ENCODE results near the gene RARRES2.
"Not testable (repeated sequence)": the region's sequence is repeated elsewhere in the genome, so short reads cannot be mapped to it uniquely, and the experiment has no call there.

The RARRES2 gene

GRCh38 chr7:150341263-150342120 is at the start of gene RARRES2:
Gene RARRES2, minus strand, starts transcription at chr7:150341629. Its CDS starts 1,020 bp downstream, at chr7:150340609.
- no peak for FAIRE-seq

GRCh38 chr7:150390205-150390604 is 48.8 kb upstream of the RARRES2 start:
- no peak for FAIRE-seq

GRCh38 chr7:150389532-150389816 is 48.0 kb upstream of the RARRES2 start:
- no peak for FAIRE-seq

GRCh38 chr7:150388709-150389531 is 47.5 kb upstream of the RARRES2 start:
- no peak for FAIRE-seq

GRCh38 chr7:150388306-150388705 is 46.9 kb upstream of the RARRES2 start:
- no peak for FAIRE-seq

- not testable (repeated sequence) for FAIRE-seq
Measured at GRCh38 chr7:150385884-150386283, 44.5 kb upstream of the RARRES2 start.

- FAIRE-seq: no peak
Measured at GRCh38 chr7:150385302-150385723, 43.9 kb upstream of the RARRES2 start.

DNA sequence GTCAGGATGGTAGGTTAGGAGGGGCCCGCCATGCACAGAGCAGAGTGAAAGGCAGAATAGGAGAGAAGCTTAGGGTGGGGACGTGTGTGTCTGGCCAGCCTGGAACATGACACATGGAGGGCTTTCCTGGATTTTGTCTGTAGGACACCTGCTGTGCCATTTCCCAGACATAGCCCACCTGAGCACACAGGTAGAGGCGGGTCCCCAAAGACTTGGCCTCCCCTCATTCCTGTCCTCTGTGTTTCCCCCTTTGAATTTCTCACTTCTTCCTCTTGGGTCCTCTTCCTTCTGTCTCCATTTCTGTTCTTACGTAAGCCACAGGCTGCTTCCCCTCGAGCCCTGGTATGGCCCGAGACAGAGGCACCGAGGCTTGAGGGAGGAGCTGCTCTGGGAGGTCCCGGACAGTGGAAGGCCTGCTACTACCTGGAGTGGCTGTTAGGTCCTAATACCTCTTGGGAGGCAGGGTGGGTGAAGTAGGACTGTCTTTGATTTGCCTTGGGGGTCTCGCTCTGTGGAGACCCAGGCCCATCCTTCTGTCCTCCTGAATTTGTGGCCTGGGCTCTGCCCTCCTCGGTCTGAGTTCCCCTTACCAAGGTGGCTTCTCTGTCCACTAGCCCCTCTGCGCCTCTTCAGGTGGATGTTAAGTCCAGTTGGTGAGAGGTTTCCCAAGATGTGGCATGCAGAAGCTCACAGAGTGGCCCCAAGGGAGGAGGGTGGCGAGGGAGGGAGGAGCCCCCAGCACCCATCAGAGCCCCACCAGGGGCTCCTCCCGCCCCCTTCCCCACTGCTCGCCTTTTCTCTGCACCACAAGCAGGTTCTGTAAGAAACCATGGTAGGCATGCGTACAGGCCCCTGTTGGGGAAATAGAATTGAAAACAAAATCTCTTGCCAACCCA is 43.2 kb upstream of the RARRES2 start:
- FAIRE-seq: no peak

DNA sequence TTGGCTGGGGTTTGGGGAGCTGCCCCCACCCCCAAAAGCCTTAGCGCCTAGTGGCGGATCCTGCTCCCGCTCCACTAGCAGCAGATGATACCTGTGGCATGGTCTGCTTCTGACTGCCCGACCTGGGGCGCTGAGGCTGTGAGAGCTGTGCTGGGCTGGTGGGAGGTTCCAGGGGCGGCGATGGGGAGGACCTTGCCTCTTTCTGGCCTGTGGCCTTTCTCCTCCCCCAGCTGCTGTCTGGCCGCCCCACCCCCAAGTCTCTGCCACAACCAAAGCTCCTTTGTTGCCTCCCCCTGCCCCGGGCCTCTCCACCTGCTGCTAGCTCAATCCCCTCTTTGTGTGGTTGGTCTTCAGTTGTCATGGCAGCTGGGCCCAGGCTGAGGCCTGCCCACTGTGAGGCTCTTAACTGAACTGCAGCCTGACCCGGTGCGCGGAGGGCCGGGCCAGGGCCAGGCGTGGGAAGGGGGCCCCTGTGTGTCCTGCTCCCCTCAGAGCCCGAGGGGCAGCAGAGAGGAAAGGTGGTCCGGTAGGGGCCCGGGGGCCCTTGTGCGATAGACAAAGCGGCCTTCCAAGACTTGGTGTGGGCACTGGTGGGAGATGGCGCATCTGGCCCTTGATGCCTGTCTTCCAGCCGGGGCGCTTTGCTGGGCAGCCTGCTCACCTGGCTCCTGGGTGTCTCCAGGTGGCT is 42.4 kb upstream of the RARRES2 start:
- no peak for FAIRE-seq

DNA sequence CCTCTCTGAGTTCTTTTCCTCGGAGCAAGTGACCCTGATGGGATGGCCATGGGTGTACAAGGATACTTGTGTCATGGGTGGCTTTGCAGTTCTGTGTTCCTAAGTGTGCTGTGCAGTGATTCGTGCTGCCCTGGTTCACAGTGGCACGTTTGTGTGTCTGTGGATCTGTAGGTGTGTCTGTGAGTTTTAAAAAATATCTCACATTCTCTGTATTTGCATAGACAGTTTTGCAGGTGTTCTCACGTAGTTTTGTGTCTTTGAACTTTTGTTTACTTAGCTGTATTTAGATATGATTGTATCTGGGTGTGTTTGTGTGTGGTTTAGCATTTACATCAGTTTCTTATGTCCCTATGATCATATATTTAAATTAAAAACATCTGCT is 41.4 kb upstream of the RARRES2 start:
- no peak for FAIRE-seq

DNA sequence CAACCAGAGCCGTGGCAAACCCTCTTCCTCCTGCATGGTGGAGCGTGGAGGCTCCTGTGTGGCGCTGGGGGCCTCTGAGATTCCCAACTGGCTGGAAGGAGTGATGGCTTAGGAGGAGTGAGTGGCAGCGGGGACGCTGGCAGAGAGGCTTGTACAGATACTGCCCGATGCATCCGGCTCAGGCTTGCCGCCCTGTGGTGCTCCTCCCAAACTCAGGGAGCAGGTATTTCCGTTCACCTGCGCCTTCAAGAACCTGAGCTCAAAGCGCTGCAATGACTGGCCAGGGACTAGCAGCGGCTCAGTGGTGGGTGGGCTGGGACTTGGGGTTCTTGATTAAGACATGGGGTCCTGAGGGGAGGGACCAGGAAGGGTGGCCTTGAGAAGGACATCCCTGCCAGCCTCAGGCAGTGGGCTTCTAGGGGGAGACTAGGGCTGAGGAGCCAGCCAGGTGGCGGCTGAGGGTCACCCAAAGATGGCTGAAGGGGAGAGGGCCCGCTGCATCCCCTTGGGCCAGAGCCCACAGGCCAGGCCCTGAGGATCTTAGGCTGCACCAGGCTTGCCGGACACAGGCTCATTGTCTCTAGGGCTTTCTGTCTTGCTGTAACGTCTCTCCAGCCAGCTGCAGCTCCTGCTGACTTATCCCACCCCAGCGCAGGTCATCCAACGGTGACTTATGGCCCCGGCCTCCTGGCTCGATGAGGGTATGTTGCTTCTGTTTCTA is 40.9 kb upstream of the RARRES2 start:
- no peak for FAIRE-seq

DNA sequence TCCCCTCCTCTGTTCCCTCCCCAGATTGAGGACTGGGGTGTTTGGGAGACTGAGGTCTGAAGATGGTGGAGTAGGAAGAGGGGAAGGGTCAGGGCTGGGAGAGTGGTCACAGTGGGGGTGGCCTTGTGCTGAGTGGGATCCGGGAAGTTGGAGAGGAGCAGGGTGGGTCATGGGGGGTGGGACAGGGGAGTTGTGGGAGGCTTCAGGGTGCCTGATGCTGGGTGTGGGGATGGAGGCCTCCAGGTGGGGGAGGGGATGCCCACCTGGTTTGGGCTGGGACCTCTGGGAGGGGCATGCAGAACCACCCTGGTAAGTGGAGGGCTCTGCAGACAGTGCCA is 40.3 kb upstream of the RARRES2 start:
- FAIRE-seq: no peak

GRCh38 chr7:150381096-150381495 is 39.7 kb upstream of the RARRES2 start:
- no peak for FAIRE-seq

GRCh38 chr7:150380463-150380862 is 39.0 kb upstream of the RARRES2 start:
- no peak for FAIRE-seq

- FAIRE-seq: no peak
Measured at GRCh38 chr7:150379441-150380379, 38.3 kb upstream of the RARRES2 start.

GRCh38 chr7:150378853-150379440 is 37.5 kb upstream of the RARRES2 start, which contains the start of gene ZNF775:
Gene ZNF775, plus strand, starts transcription at chr7:150379330. Its CDS starts 9,141 bp downstream, at chr7:150388471.
- FAIRE-seq: no peak

DNA sequence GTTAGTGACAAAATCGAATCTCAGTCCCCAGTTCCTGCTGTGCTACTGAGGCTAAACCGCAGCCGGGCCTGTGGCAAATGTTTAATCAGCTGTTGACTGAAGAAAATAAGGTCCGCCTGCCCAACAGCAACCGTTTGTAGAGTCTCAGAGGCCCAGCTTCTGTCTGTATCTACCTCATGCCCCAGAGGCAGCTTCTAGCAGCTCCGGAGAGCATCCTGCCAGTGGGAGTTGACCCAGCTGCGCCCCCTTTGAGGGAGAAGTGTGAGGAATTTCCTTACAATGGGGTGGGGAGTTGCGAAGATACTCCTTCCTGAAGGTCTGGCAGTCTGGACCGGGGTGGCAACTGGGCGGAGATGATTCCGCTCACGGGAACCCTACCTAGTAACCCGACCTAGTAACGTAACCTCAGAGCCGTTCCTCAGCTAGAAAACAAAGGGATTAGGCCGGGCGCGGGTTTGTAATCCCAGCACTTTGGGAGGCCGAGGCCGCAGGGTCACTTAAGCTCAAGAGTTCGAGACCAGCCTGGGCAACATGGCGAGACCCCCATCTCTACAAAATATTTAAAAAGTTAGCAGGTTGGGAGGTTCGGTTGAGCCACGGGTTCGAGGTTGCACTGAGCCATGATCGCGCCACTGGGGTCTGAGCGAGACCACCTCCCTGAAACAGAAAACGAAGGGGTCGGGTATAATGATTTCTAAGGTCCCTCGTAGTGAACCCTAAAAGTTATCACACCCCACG is 36.9 kb upstream of the RARRES2 start:
- no peak for FAIRE-seq

GRCh38 chr7:150377635-150378034 is 36.2 kb upstream of the RARRES2 start:
- no peak for FAIRE-seq

GRCh38 chr7:150377196-150377595 is 35.8 kb upstream of the RARRES2 start:
- no peak for FAIRE-seq

All from islet of Langerhans (tissue), 1 donor.